Spleen (tissue), 11 donors: Measurements from ENCODE around the gene SLC9C2. TPM values are rescaled to one million over a fixed set of nuclear protein-coding genes. Genes with fewer than 3 reads are reported as not detected.
A peak's percentile ranks its signal among the peaks of the same experiment; 100 is the strongest.

Experiments
- DNase-seq: peaks from one replicate; pipeline ENCODE4 v3.0.0-alpha.2; 2020
- H3K27ac ChIP-seq, 8 donors: fragments of 200-600 bp; sonication (generic) in 7 of 8; 1 replicate in 4 of 8; 2 replicates in 4 of 8; pipeline versions ENCODE4 v1.5.0 to v1.8.0; 2016 to 2021; ENCODE audit warnings: inconsistent platforms in 4 of 8, mild to moderate bottlenecking in 4 of 8, moderate library complexity in 1 of 8
- H3K27me3 ChIP-seq, 7 donors: fragments of 200-600 bp; sonication (generic) in 6 of 7; replicated peaks in 1 of 7; 1 replicate in 4 of 7; 2 replicates in 3 of 7; pipeline versions ENCODE4 v1.5.0 to v1.8.0; 2016 to 2021; ENCODE audit warnings: inconsistent platforms in 3 of 7, mild to moderate bottlenecking in 1 of 7
- H3K36me3 ChIP-seq, 6 donors: fragments of 200-600 bp; sonication (generic) in 5 of 6; 1 replicate in 4 of 6; 2 replicates in 2 of 6; pipeline versions ENCODE4 v1.5.0 to v1.8.0; 2016 to 2021; ENCODE audit warnings: inconsistent platforms in 2 of 6
- H3K4me1 ChIP-seq, 6 donors: fragments of 200-600 bp; sonication (generic) in 5 of 6; 1 replicate in 3 of 6; 2 replicates in 3 of 6; pipeline versions ENCODE4 v1.5.0 to v1.8.0; 2016 to 2021; ENCODE audit warnings: inconsistent platforms in 3 of 6
- H3K4me3 ChIP-seq, 8 donors: fragments of 200-600 bp; sonication (generic) in 7 of 8; 1 replicate in 4 of 8; 2 replicates in 4 of 8; pipeline versions ENCODE4 v1.5.0 to v1.8.0; 2016 to 2021; ENCODE audit warnings: inconsistent platforms in 4 of 8, mild to moderate bottlenecking in 4 of 8, moderate library complexity in 2 of 8
- H3K9me3 ChIP-seq, 8 donors: fragments of 200-600 bp; sonication (generic) in 7 of 8; 1 replicate in 4 of 8; 2 replicates in 4 of 8; pipeline versions ENCODE4 v1.5.0 to v1.8.0; 2016 to 2021; ENCODE audit warnings: inconsistent platforms in 4 of 8
- CTCF ChIP-seq, 11 experiments: fragments of 200-600 bp in 7 of 11; fragments of 450-650 bp in 4 of 11; sonication (generic) in 4 of 11; IDR thresholded peaks in 8 of 11; conservative IDR thresholded peaks in 3 of 11; 1 replicate in 7 of 11; 2 replicates in 4 of 11; pipeline versions ENCODE4 v1.4.0 to v1.8.0; 2016 to 2021; ENCODE audit warnings: antibody characterized with exemption in 11 of 11, inconsistent platforms in 4 of 11, mild to moderate bottlenecking in 1 of 11
- POLR2A ChIP-seq, 3 donors: fragments of 450-650 bp; IDR thresholded peaks; one replicate each; pipeline ENCODE4 v1.5.1; 2017; ENCODE audit warnings: antibody characterized with exemption in 3 of 3, mild to moderate bottlenecking in 1 of 3
- POLR2AphosphoS5 ChIP-seq, 3 donors: sonication (generic); formaldehyde crosslinking; IDR thresholded peaks; one replicate each; pipeline ENCODE4 v1.5.1; 2017; ENCODE audit warnings: antibody characterized with exemption in 3 of 3
- WGBS, 5 donors: extraction: QIAGEN DNeasy Blood & Tissue Kit in 3 of 5; methylation state at CpG; one replicate each; pipeline versions ENCODE4 v1.1.5 to v1.1.7; 2013 to 2018; 5-methylcytosine and 5-hydroxymethylcytosine counted together
- intact Hi-C: fragments of 100-400 bp; cut with DNase I; formaldehyde crosslinking; loops from one replicate; pipeline ENCODE4 v1.15.0; 2023; ENCODE audit warnings: low total_unique reads
- polyA plus RNA-seq, 3 donors: library from polyadenylated mRNA; stranded (reverse); fragments of 200-250 nt; gene quantifications; one replicate each; pipeline ENCODE4 v1.2.1, GENCODE V29; 2013
- total RNA-seq, 7 donors: library from RNA; depleted of rRNA in 3 of 7; stranded (reverse); fragments of >200 nt in 3 of 7; fragmentation: NEBNext Ultra II Directional in 4 of 7; extraction: Animal tissue kit (Norgen Biotek cat#: 25700) in 4 of 7; gene quantifications; one replicate each; pipeline versions ENCODE4 v1.1.0 to v1.2.1, GENCODE V29; 2016 to 2021
- donor health status: healthy with polysubstance abuse.
- donor health status: DM: no; HTN: no; CAD: no; lungs with moderate emphysema.
- donor health status: DM: no; HTN: no; CAD: no.
- donor health status: Bipolar disorder and iron deficiency.
- donor health status: healthy.
- donor health status: DM: no; HTN: no; CAD: no.
- donor health status: DM: yes; HTN: yes; CAD: no.

Gene SLC9C2
- total and polyA plus RNA-seq, 10 donors = 0.03 to 2.0 (median 0.82) TPM; not detected in 1

GRCh38 chr1:173479649-173480048 lies 123.2 kb downstream of the SLC9C2 start:
- no peaks in the 10 kb centered on the region for H3K27me3 ChIP-seq
- DNase-seq = no peak
- WGBS, 5 donors = 55 to 71% (median 60%) methylated on average over 4 of the region's 4 CpGs
- H3K4me3 ChIP-seq = peak overlapping the region in 2 of 8 donors; percentile 7 to 89
- no peaks in the 10 kb centered on the region for H3K9me3 ChIP-seq
- TF ChIP-seq CTCF (IDR thresholded peaks at IDR 0.05 in 8 of 11, conservative IDR thresholded peaks at IDR 0.05 in 3 of 11) (no peak), POLR2AphosphoS5 (IDR thresholded peaks at IDR 0.05) (no peak), POLR2A (IDR thresholded peaks at IDR 0.05) (no peak)
- peaks cover 2 to 46% (median 38%) of the 10 kb centered on the region in 6 donors for H3K36me3 ChIP-seq
- peak overlapping the region in 2 of 8 donors; percentile 47 to 51 for H3K27ac ChIP-seq
- peaks cover 27 to 55% (median 50%) of the 10 kb centered on the region in 6 donors for H3K4me1 ChIP-seq
- intact Hi-C loops = loop anchor here (5.0 kb wide), 1 partner anchor 683 kb away; no protein-coding TSS in a partner anchor

- intact Hi-C loops = loop anchor here (5.0 kb wide), 1 partner anchor 684 kb away; no protein-coding TSS in a partner anchor
- TF ChIP-seq POLR2AphosphoS5 (IDR thresholded peaks at IDR 0.05) = peak in 1 of 3 donors; percentile 24
- TF ChIP-seq CTCF (IDR thresholded peaks at IDR 0.05 in 8 of 11, conservative IDR thresholded peaks at IDR 0.05 in 3 of 11) = no peak
- no peak for DNase-seq
- H3K4me1 ChIP-seq = peaks cover 30 to 70% (median 60%) of the 10 kb centered on the region in 6 donors
- H3K9me3 ChIP-seq = no peaks in the 10 kb centered on the region
- no peaks in the 10 kb centered on the region for H3K27me3 ChIP-seq
- H3K27ac ChIP-seq = peak overlapping the region; percentile 90 to 99 (median 96)
- peak overlapping the region; percentile 66 to 91 (median 88) for H3K4me3 ChIP-seq
- 13 to 19% (median 14%) methylated on average over 9 of the region's 9 CpGs for WGBS, 5 donors
- peaks cover 2 to 31% (median 23%) of the 10 kb centered on the region in 6 donors for H3K36me3 ChIP-seq
These were observed 124.7 kb downstream of the SLC9C2 start for GRCh38 chr1:173478094-173478674.

GRCh38 chr1:173477286-173478093 lies 125.4 kb downstream of the SLC9C2 start, which contains the start of gene PRDX6:
Gene PRDX6 (plus strand): TSS chr1:173477335. CDS start chr1:173477398, 63 bp downstream.
- peak; percentile 98 for DNase-seq
- intact Hi-C loops = loop anchor here (5.0 kb wide), 1 partner anchor 685 kb away; no protein-coding TSS in a partner anchor
- peaks cover 30 to 72% (median 61%) of the 10 kb centered on the region in 6 donors for H3K4me1 ChIP-seq

More at GRCh38 chr1:173477286-173478093, 125.4 kb downstream of the SLC9C2 start, which contains the start of gene PRDX6:
- Histone ChIP-seq H3K4me3 (peak within 1 kb of the TSS; percentile 66 to 91 (median 88)), H3K9me3 (no peaks in the 10 kb centered on the region), H3K36me3 (peaks cover 2 to 27% (median 16%) of the 10 kb centered on the region in 6 donors), H3K27ac (peak within 1 kb of the TSS; percentile 96 to 99 (median 97)), H3K27me3 (no peaks in the 10 kb centered on the region)
- TF ChIP-seq CTCF (IDR thresholded peaks at IDR 0.05 in 8 of 11, conservative IDR thresholded peaks at IDR 0.05 in 3 of 11) (peak in 3 of 11 experiments; percentile 3 to 12 (median 11)), POLR2A (IDR thresholded peaks at IDR 0.05) (peak; percentile 58 to 80 (median 59)), POLR2AphosphoS5 (IDR thresholded peaks at IDR 0.05) (peak; percentile 95 to 98 (median 96))
- 0 to 1% (median 0%) methylated on average over 47 to 69 of the region's 69 CpGs for WGBS, 5 donors
